H9 (cell line): ENCODE results near the gene MTA1. TPM values are rescaled to one million over a fixed set of nuclear protein-coding genes. Genes with fewer than 3 reads are reported as not detected.

Experiments used
- DNase-seq: peaks from one replicate; pipeline ENCODE4 v3.0.0-alpha.2; 2017
- H2AFZ ChIP-seq: one replicate; pipeline ENCODE4 v1.6.1; 2013; ENCODE audit warnings: mild to moderate bottlenecking, low read length, control low read depth, moderate library complexity
- H2AK5ac ChIP-seq: 2 replicates; pipeline ENCODE4 v1.6.1; 2013; ENCODE audit warnings: low read length, control low read depth, mixed read lengths; ENCODE audit not compliant: insufficient read length
- H2BK120ac ChIP-seq: one replicate; pipeline ENCODE4 v1.6.1; 2013; ENCODE audit warnings: low read depth, mild to moderate bottlenecking, low read length, control low read depth, inconsistent platforms; ENCODE audit not compliant: poor library complexity, severe bottlenecking
- H2BK12ac ChIP-seq: 2 replicates; pipeline ENCODE4 v1.6.1; 2013; ENCODE audit warnings: low read length, control low read depth, mixed read lengths, low read depth; ENCODE audit not compliant: insufficient read length
- H2BK15ac ChIP-seq: 2 replicates; pipeline ENCODE4 v1.6.1; 2013; ENCODE audit warnings: low read depth, low read length, control low read depth
- H2BK20ac ChIP-seq: one replicate; pipeline ENCODE4 v1.6.1; 2013; ENCODE audit warnings: low read depth, mild to moderate bottlenecking, low read length, control low read depth, inconsistent platforms; ENCODE audit not compliant: poor library complexity, severe bottlenecking
- H2BK5ac ChIP-seq: 2 replicates; pipeline ENCODE4 v1.6.1; 2013; ENCODE audit warnings: low read length, control low read depth, mixed read lengths; ENCODE audit not compliant: insufficient read length
- H3K14ac ChIP-seq: 2 replicates; pipeline ENCODE4 v1.6.1; 2013; ENCODE audit warnings: low read length, control low read depth; ENCODE audit not compliant: insufficient read depth
- H3K18ac ChIP-seq: 2 replicates; pipeline ENCODE4 v1.6.1; 2013; ENCODE audit warnings: low read depth, mild to moderate bottlenecking, mixed read lengths, low read length, control low read depth; ENCODE audit not compliant: insufficient read length
- H3K23ac ChIP-seq: 2 replicates; pipeline ENCODE4 v1.6.1; 2013; ENCODE audit warnings: low read length, control low read depth, mixed read lengths, low read depth; ENCODE audit not compliant: insufficient read length
- H3K23me2 ChIP-seq: 2 replicates; pipeline ENCODE4 v1.6.1; 2013; ENCODE audit warnings: low read depth, mild to moderate bottlenecking, mixed read lengths, low read length, control low read depth; ENCODE audit not compliant: insufficient read length, poor library complexity, severe bottlenecking
- H3K27ac ChIP-seq: 2 replicates; pipeline ENCODE4 v1.5.1; 2013; ENCODE audit warnings: low read length, control low read depth, mixed read lengths, low read depth; ENCODE audit not compliant: insufficient read length
- H3K27me3 ChIP-seq: 2 replicates; pipeline ENCODE4 v1.6.1; 2013; ENCODE audit warnings: low read length, control low read depth, inconsistent platforms; ENCODE audit not compliant: insufficient read depth
- H3K4ac ChIP-seq: 2 replicates; pipeline ENCODE4 v1.6.1; 2013; ENCODE audit warnings: low read depth, mild to moderate bottlenecking, control low read depth, inconsistent platforms, low read length, moderate library complexity
- H3K4me1 ChIP-seq: 2 replicates; pipeline ENCODE4 v1.6.1; 2013; ENCODE audit warnings: low read length, control low read depth, inconsistent platforms; ENCODE audit not compliant: insufficient read depth
- H3K4me2 ChIP-seq: 2 replicates; pipeline ENCODE4 v1.6.1; 2013; ENCODE audit warnings: low read length, control low read depth, mixed read lengths; ENCODE audit not compliant: insufficient read length, insufficient read depth
- H3K56ac ChIP-seq: 2 replicates; pipeline ENCODE4 v1.6.1; 2013; ENCODE audit warnings: low read depth, mild to moderate bottlenecking, mixed read lengths, low read length, control low read depth; ENCODE audit not compliant: insufficient read length
- H3K79me1 ChIP-seq: 2 replicates; pipeline ENCODE4 v1.6.1; 2013; ENCODE audit warnings: low read depth, mild to moderate bottlenecking, moderate library complexity, low read length, control low read depth, inconsistent platforms; ENCODE audit not compliant: insufficient read depth, poor library complexity, severe bottlenecking
- H3K79me2 ChIP-seq: 2 replicates; pipeline ENCODE4 v1.6.1; 2013; ENCODE audit warnings: low read length, control low read depth, inconsistent platforms; ENCODE audit not compliant: insufficient read depth
- H3K9ac ChIP-seq: 2 replicates; pipeline ENCODE4 v1.6.1; 2013; ENCODE audit warnings: low read length, control low read depth, mixed read lengths; ENCODE audit not compliant: insufficient read length; ENCODE audit errors: extremely low read depth
- H3K9me3 ChIP-seq: one replicate; pipeline ENCODE4 v1.6.1; 2013; ENCODE audit warnings: low read depth, low read length, inconsistent platforms; ENCODE audit not compliant: control insufficient read depth
- H3T11ph ChIP-seq: one replicate; pipeline ENCODE4 v1.6.1; 2013; ENCODE audit warnings: mild to moderate bottlenecking, low read length, control low read depth, inconsistent platforms
- H4K20me1 ChIP-seq: one replicate; pipeline ENCODE4 v1.6.1; 2013; ENCODE audit not compliant: control insufficient read depth, insufficient read length, insufficient read depth
- H4K5ac ChIP-seq: 2 replicates; pipeline ENCODE4 v1.6.1; 2013; ENCODE audit warnings: low read depth, mild to moderate bottlenecking, mixed read lengths, low read length, control low read depth; ENCODE audit not compliant: insufficient read length
- H4K8ac ChIP-seq: replicated peaks from 2 replicates; pipeline ENCODE4 v1.6.1; 2013; ENCODE audit warnings: low read length, control low read depth, mixed read lengths, low read depth; ENCODE audit not compliant: insufficient read length
- H4K91ac ChIP-seq: 2 replicates; pipeline ENCODE4 v1.6.1; 2013; ENCODE audit warnings: low read depth, mild to moderate bottlenecking, moderate library complexity, mixed read lengths, low read length, control low read depth; ENCODE audit not compliant: insufficient read length
- H3K27ac Mint-ChIP-seq, 3 experiments: 2 replicates in 2 of 3; 3 replicates in 1 of 3; pipeline ENCODE4 v1.8.0; 2020 to 2021; ENCODE audit warnings: mixed read lengths in 3 of 3, mild to moderate bottlenecking in 1 of 3, moderate library complexity in 1 of 3
- H3K27me3 Mint-ChIP-seq: 2 replicates; pipeline ENCODE4 v1.8.0; 2021; ENCODE audit warnings: low read depth, mild to moderate bottlenecking, moderate library complexity, mixed read lengths
- H3K36me3 Mint-ChIP-seq, 3 experiments: 2 replicates in 2 of 3; 3 replicates in 1 of 3; pipeline ENCODE4 v1.8.0; 2020 to 2021; ENCODE audit warnings: low read depth in 3 of 3, mixed read lengths in 3 of 3; ENCODE audit not compliant: insufficient read depth in 1 of 3
- H3K4me1 Mint-ChIP-seq, 2 experiments: 2 replicates each; pipeline ENCODE4 v1.8.0; 2020; ENCODE audit warnings: mixed read lengths in 2 of 2
- H3K4me3 Mint-ChIP-seq, 2 experiments: 2 replicates in 1 of 2; 3 replicates in 1 of 2; pipeline ENCODE4 v1.8.0; 2020 to 2021; ENCODE audit warnings: mild to moderate bottlenecking in 2 of 2, mixed read lengths in 2 of 2, moderate library complexity in 1 of 2
- H3K9me3 Mint-ChIP-seq, 2 experiments: 2 replicates in 1 of 2; 3 replicates in 1 of 2; pipeline ENCODE4 v1.8.0; 2020; ENCODE audit warnings: mild to moderate bottlenecking in 2 of 2, mixed read lengths in 2 of 2, moderate library complexity in 1 of 2
- CTCF ChIP-seq: fragments of 200-600 bp; sonication (generic); conservative IDR thresholded peaks from 3 replicates; pipeline ENCODE4 v1.8.0; 2021; ENCODE audit warnings: antibody characterized with exemption, mild to moderate bottlenecking
- WGBS: extraction: QIAGEN DNeasy Blood & Tissue Kit; methylation state at CpG from one replicate; pipeline ENCODE4 v1.1.7; 2013; ENCODE audit warnings: missing lambda C conversion rate, low lambda C conversion rate, mixed read lengths; ENCODE audit not compliant: insufficient read length; ENCODE audit errors: extremely low coverage; 5-methylcytosine and 5-hydroxymethylcytosine counted together
- total RNA-seq: library from RNA; stranded (reverse); gene quantifications from 2 replicates; pipeline ENCODE4 v1.2.1, GENCODE V29; 2021

The MTA1 gene
- total RNA-seq, 1 experiment from 2014 or later, result 230 TPM

GRCh38 chr14:105399466-105399775 lies 20.2 kb upstream of the MTA1 start:
- H3K14ac ChIP-seq, result no peak overlapping the region
- Mint-ChIP-seq H3K27ac (no peak overlapping the region), H3K36me3 (peaks cover 38 to 49% (median 48%) of the 10 kb centered on the region in 3 experiments), H3K27me3 (peaks cover 65% of the 10 kb centered on the region), H3K9me3 (peaks cover 49 to 62% of the 10 kb centered on the region in 2 experiments), H3K4me3 (peak overlapping the region; percentile 23 to 35; a peak in 2 of 5 replicates), H3K4me1 (0 out of 4 replicates have a peak, but pooled peaks cover 0 to 3% of the 10 kb centered on the region in 2 experiments)
- H3K23ac ChIP-seq, result no peak overlapping the region
- H3K4ac ChIP-seq, result no peak overlapping the region
- no peak overlapping the region for H2BK5ac ChIP-seq
- H2AK5ac ChIP-seq, result no peak overlapping the region
- H3K4me1 ChIP-seq, result no peaks in the 10 kb centered on the region
- H3K9me3 ChIP-seq, result peaks cover 16% of the 10 kb centered on the region
- H3K27me3 ChIP-seq, result no peaks in the 10 kb centered on the region
- H4K91ac ChIP-seq, result no peak overlapping the region
- H2BK20ac ChIP-seq, result no peak overlapping the region
- no peaks in the 10 kb centered on the region for H4K20me1 ChIP-seq
- no peaks in the 10 kb centered on the region for H3K79me2 ChIP-seq
- H2AFZ ChIP-seq, result no peak overlapping the region
- no peaks in the 10 kb centered on the region for H3K79me1 ChIP-seq
- no peak for DNase-seq
- no peak overlapping the region for H3K56ac ChIP-seq
- H3T11ph ChIP-seq, result no peak overlapping the region
- H3K18ac ChIP-seq, result no peak overlapping the region
- no peak overlapping the region for H3K4me2 ChIP-seq
- no peak overlapping the region for H4K8ac ChIP-seq
- no peak overlapping the region for H3K9ac ChIP-seq
- no peak overlapping the region; the same call in 1 of the 2 replicates for H2BK15ac ChIP-seq
- no peak overlapping the region for H2BK120ac ChIP-seq
- no peak for TF ChIP-seq CTCF
- H3K27ac ChIP-seq, result no peak overlapping the region
- H4K5ac ChIP-seq, result no peak overlapping the region
- WGBS, result no CpG with 5 or more reads among the region's 8 CpGs
- no peaks in the 10 kb centered on the region for H3K23me2 ChIP-seq
- no peak overlapping the region for H2BK12ac ChIP-seq
